Breast epithelium (tissue), 3 donors: ENCODE data around the gene H2AZ2.

Experiments
- POLR2A ChIP-seq: fragments of 450-650 bp; IDR thresholded peaks from one replicate; pipeline ENCODE4 v1.6.1; 2016; ENCODE audit warnings: antibody characterized with exemption, mild to moderate bottlenecking, moderate library complexity
- TF ChIP-seq, protein P1 (sequence below), 3 donors: fragments of 450-650 bp; IDR thresholded peaks; one replicate each; pipeline ENCODE4 v1.5.1; 2016 to 2017; ENCODE audit warnings: antibody characterized with exemption in 3 of 3, mild to moderate bottlenecking in 3 of 3, moderate library complexity in 3 of 3

- TF ChIP-seq, protein P1, sequence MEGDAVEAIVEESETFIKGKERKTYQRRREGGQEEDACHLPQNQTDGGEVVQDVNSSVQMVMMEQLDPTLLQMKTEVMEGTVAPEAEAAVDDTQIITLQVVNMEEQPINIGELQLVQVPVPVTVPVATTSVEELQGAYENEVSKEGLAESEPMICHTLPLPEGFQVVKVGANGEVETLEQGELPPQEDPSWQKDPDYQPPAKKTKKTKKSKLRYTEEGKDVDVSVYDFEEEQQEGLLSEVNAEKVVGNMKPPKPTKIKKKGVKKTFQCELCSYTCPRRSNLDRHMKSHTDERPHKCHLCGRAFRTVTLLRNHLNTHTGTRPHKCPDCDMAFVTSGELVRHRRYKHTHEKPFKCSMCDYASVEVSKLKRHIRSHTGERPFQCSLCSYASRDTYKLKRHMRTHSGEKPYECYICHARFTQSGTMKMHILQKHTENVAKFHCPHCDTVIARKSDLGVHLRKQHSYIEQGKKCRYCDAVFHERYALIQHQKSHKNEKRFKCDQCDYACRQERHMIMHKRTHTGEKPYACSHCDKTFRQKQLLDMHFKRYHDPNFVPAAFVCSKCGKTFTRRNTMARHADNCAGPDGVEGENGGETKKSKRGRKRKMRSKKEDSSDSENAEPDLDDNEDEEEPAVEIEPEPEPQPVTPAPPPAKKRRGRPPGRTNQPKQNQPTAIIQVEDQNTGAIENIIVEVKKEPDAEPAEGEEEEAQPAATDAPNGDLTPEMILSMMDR (IDR thresholded peaks at IDR 0.05) = no peak
- TF ChIP-seq POLR2A = no peak
These were observed 43.9 kb upstream of the H2AZ2 start for GRCh38 chr7:44891791-44892190.
